ENCODE measurements around the gene FKBP4.

GRCh38 chr12:2794191-2794735 lies 507 bp upstream of the FKBP4 start:
- TF ChIP-seq CTCF (IDR thresholded peaks at IDR 0.05; ENCODE audit: low read depth, low read length, poor library complexity, severe bottlenecking) (no peak), EZH2phosphoT487 (IDR thresholded peaks at IDR 0.05; ENCODE audit: borderline replicate concordance, low read length) (no peak)

All from DOHH2 (cell line).